MM.1S (cell line): ENCODE results near the gene MINDY3.

ENCODE experiments used
- DNase-seq: peaks from one replicate; pipeline ENCODE4 v3.0.0-alpha.2; 2015
- H2AFZ ChIP-seq: fragments of 300-600 bp; sonication (generic); 2 replicates; pipeline ENCODE4 v1.6.0; 2016; ENCODE audit warnings: antibody characterized with exemption, low read length
- H3F3A ChIP-seq: fragments of 300-600 bp; sonication (generic); 2 replicates; pipeline ENCODE4 v1.6.1; 2016; ENCODE audit warnings: mild to moderate bottlenecking, antibody characterized with exemption, low read length, moderate library complexity, mixed read lengths; ENCODE audit not compliant: insufficient read depth
- H3K27ac ChIP-seq: fragments of 300-600 bp; sonication (generic); 2 replicates; pipeline ENCODE4 v1.5.1; 2016; ENCODE audit warnings: mild to moderate bottlenecking, low read length
- H3K27me3 ChIP-seq: fragments of 300-600 bp; sonication (generic); replicated peaks from 2 replicates; pipeline ENCODE4 v1.6.0; 2016; ENCODE audit warnings: low read length; ENCODE audit not compliant: insufficient read depth
- H3K36me3 ChIP-seq: fragments of 300-600 bp; sonication (generic); replicated peaks from 2 replicates; pipeline ENCODE4 v1.6.1; 2016; ENCODE audit warnings: mild to moderate bottlenecking, low read length, mixed read lengths; ENCODE audit not compliant: insufficient read depth
- H3K4me1 ChIP-seq: fragments of 300-600 bp; sonication (generic); 2 replicates; pipeline ENCODE4 v1.6.1; 2016; ENCODE audit warnings: low read length, mixed read lengths
- H3K4me2 ChIP-seq: fragments of 300-600 bp; sonication (generic); 2 replicates; pipeline ENCODE4 v1.6.0; 2016; ENCODE audit warnings: low read depth, low read length
- H3K4me3 ChIP-seq: fragments of 300-600 bp; sonication (generic); 2 replicates; pipeline ENCODE4 v1.5.1; 2016; ENCODE audit warnings: low read length, mixed read lengths
- H3K79me2 ChIP-seq: fragments of 300-600 bp; sonication (generic); 2 replicates; pipeline ENCODE4 v1.6.1; 2016; ENCODE audit warnings: mixed run types, low read length, mixed read lengths
- H3K9ac ChIP-seq: fragments of 300-600 bp; sonication (generic); 2 replicates; pipeline ENCODE4 v1.6.1; 2016; ENCODE audit warnings: low read length, mixed read lengths
- H3K9me2 ChIP-seq: fragments of 300-600 bp; sonication (generic); replicated peaks from 2 replicates; pipeline ENCODE4 v1.6.1; 2016; ENCODE audit warnings: mild to moderate bottlenecking, low read length, mixed read lengths; ENCODE audit not compliant: insufficient read depth
- H3K9me3 ChIP-seq: fragments of 300-600 bp; sonication (generic); replicated peaks from 2 replicates; pipeline ENCODE4 v1.6.1; 2016; ENCODE audit warnings: mild to moderate bottlenecking, low read length, mixed read lengths; ENCODE audit not compliant: insufficient read depth
- H4K20me1 ChIP-seq: fragments of 300-600 bp; sonication (generic); 2 replicates; pipeline ENCODE4 v1.6.1; 2016; ENCODE audit warnings: mild to moderate bottlenecking, low read length, moderate library complexity, mixed read lengths; ENCODE audit not compliant: insufficient read depth
- EZH2 ChIP-seq: fragments of 300-600 bp; sonication (generic); optimal IDR thresholded peaks from 2 replicates; pipeline ENCODE3; 2017; ENCODE audit warnings: low read depth, mild to moderate bottlenecking, antibody characterized with exemption, low read length, mixed read lengths
- EZH2phosphoT487 ChIP-seq: fragments of 300-600 bp; sonication (generic); IDR thresholded peaks from 2 replicates; pipeline ENCODE4 v1.6.1; 2018; ENCODE audit warnings: antibody characterized with exemption, low read length
- TF ChIP-seq, protein P1 (sequence below): fragments of 300-600 bp; sonication (generic); IDR thresholded peaks from 2 replicates; pipeline ENCODE4 v1.5.1; 2016; ENCODE audit warnings: antibody characterized with exemption, low read length, mixed read lengths

The MINDY3 gene

DNA sequence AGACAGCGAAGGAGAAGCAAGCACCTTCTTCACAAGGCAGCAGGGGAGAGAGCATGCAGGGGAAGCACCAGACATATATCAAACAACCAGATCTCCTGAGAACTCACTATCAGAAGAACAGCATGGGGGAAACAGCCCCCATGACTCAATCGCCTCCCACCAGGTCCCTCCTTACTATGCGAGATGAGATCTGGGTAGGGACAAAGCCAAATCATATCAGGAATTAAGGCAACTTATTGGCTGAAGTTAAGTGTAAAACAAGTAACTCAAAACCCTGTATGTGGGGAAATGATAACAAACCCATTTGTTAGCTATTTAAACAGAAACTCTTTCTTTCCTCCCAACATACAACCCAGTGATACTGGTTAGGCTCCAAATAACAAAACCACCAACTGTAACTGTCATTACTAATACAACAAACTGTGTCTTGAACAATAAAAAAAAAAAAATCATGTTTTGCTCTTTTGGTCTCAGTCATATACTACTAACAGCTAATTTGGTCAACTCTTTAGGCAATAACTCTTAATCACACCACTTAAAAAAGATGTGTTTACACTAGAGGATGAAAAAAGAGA, 57.8 kb downstream of the MINDY3 start:
- Histone ChIP-seq H3K4me1 (0 out of 2 replicates have a peak, but pooled peaks cover 5% of the 10 kb centered on the region), H3K27ac (no peak overlapping the region), H3K27me3 (no peaks in the 10 kb centered on the region), H3K4me2 (no peak overlapping the region), H2AFZ (no peak overlapping the region), H3K4me3 (no peak overlapping the region), H3K79me2 (peaks cover 11% of the 10 kb centered on the region; the same call in 1 of the 2 replicates), H3F3A (no peaks in the 10 kb centered on the region; the same call in 1 of the 2 replicates), H3K9me2 (no peaks in the 10 kb centered on the region), H3K36me3 (peaks cover 16% of the 10 kb centered on the region; the same call in 1 of the 2 replicates), H4K20me1 (no peaks in the 10 kb centered on the region), H3K9ac (no peak overlapping the region), H3K9me3 (no peaks in the 10 kb centered on the region)
- DNase-seq = no peak
- TF ChIP-seq EZH2phosphoT487 (no peak), EZH2 (no peak)
- TF ChIP-seq, protein P1, sequence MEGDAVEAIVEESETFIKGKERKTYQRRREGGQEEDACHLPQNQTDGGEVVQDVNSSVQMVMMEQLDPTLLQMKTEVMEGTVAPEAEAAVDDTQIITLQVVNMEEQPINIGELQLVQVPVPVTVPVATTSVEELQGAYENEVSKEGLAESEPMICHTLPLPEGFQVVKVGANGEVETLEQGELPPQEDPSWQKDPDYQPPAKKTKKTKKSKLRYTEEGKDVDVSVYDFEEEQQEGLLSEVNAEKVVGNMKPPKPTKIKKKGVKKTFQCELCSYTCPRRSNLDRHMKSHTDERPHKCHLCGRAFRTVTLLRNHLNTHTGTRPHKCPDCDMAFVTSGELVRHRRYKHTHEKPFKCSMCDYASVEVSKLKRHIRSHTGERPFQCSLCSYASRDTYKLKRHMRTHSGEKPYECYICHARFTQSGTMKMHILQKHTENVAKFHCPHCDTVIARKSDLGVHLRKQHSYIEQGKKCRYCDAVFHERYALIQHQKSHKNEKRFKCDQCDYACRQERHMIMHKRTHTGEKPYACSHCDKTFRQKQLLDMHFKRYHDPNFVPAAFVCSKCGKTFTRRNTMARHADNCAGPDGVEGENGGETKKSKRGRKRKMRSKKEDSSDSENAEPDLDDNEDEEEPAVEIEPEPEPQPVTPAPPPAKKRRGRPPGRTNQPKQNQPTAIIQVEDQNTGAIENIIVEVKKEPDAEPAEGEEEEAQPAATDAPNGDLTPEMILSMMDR = no peak

DNA sequence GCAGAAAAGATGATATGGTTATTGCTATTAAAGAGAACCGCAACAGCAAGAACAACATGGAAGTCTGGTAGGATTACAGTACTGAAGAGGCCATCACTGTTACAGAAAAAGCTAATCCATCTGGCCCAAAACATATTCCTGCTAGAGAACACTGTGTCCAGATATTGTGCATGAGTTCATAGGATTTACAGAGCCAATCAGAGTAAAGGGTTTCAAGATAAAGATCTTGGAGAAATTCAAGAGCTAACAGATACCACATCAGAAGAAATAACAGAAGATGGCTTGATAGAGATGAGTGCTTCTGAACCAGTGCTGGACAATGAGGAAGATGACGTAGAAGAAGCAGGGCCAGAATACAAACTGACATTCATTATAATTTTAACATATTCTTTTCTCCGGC, 58.7 kb downstream of the MINDY3 start:
- Histone ChIP-seq H3K79me2 (peaks cover 11% of the 10 kb centered on the region; the same call in 1 of the 2 replicates), H3K9ac (no peak overlapping the region), H2AFZ (no peak overlapping the region), H3K27me3 (no peaks in the 10 kb centered on the region), H3K4me3 (no peak overlapping the region), H3F3A (no peaks in the 10 kb centered on the region; the same call in 1 of the 2 replicates), H3K36me3 (peaks cover 13% of the 10 kb centered on the region; the same call in 1 of the 2 replicates), H3K9me3 (no peaks in the 10 kb centered on the region), H3K4me2 (no peak overlapping the region), H4K20me1 (no peaks in the 10 kb centered on the region), H3K9me2 (no peaks in the 10 kb centered on the region), H3K27ac (no peak overlapping the region), H3K4me1 (0 out of 2 replicates have a peak, but pooled peaks cover 5% of the 10 kb centered on the region)
- no peak for TF ChIP-seq EZH2phosphoT487
- TF ChIP-seq EZH2 = no peak
- TF ChIP-seq, protein P1 = no peak
- DNase-seq = no peak

DNA sequence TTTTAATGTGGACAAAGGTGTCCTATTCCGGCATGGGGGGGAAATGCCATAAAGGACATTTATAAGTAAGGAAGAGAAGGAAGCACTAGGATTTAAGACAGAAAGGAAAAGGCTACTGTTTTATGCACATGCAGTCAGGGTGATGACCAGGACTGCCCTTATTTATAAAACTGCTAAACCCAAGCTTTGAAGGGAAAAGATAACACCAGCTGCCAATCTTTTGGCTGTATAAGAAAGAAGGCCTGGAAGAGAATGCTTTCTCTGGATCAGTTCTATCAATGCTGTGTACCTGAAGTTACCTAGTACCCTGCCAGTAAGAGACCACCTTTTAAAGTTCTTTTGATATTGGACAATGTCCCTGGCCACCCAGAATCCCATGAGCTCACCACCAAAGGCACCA, 59.2 kb downstream of the MINDY3 start:
- DNase-seq = no peak
- Histone ChIP-seq H3K27ac (no peak overlapping the region), H2AFZ (no peak overlapping the region), H3K9me3 (no peaks in the 10 kb centered on the region), H3K4me2 (no peak overlapping the region), H3K9ac (no peak overlapping the region), H3K27me3 (no peaks in the 10 kb centered on the region), H3F3A (no peaks in the 10 kb centered on the region; the same call in 1 of the 2 replicates), H3K36me3 (peaks cover 12% of the 10 kb centered on the region; the same call in 1 of the 2 replicates), H3K4me1 (0 out of 2 replicates have a peak, but pooled peaks cover 5% of the 10 kb centered on the region), H3K79me2 (peaks cover 11% of the 10 kb centered on the region; the same call in 1 of the 2 replicates), H3K9me2 (no peaks in the 10 kb centered on the region), H4K20me1 (no peaks in the 10 kb centered on the region), H3K4me3 (no peak overlapping the region)
- TF ChIP-seq EZH2phosphoT487 (no peak), EZH2 (no peak)
- TF ChIP-seq, protein P1 = no peak
